ENCODE measurements around the gene MET. TPM values are rescaled to one million over a fixed set of nuclear protein-coding genes. Genes with fewer than 3 reads are reported as not detected.

MET gene
- polyA plus RNA-seq, 2 of the 4 experiments (the other 2 are of a cell fraction) = 72.3 to 165 TPM

- ATAC-seq (peak; percentile 63 to 75; a peak in 4 of 6 replicates), FAIRE-seq (peak; percentile 46), DNase-seq (ENCODE audit: low read depth in 1 of 2, low spot score in 1 of 2) (peak; percentile 49 to 53)
- 4% methylated on average over 7 of the region's 7 CpGs for WGBS (ENCODE audit: missing lambda C conversion rate)
- H3K9me3 ChIP-seq = no peaks in the 10 kb centered on the region
- ChIA-PET POLR2A (interaction anchor here (0.7 to 3.1 kb wide), 2 partner anchors 15 to 20 kb away, joined by 4 to 9 read pairs; partner anchors contain the start of gene MET), CTCF (interaction anchor here (0.9 to 3.0 kb wide), 5 partner anchors 11 to 116 kb away, joined by 3 to 10 read pairs (median 3); no protein-coding TSS in a partner anchor)
- peak overlapping the region; percentile 17; the same call in 1 of the 3 replicates for H3K4me3 ChIP-seq
- peak; percentile 58; the same call in 1 of the 2 replicates for TF ChIP-seq JUNB (IDR thresholded peaks at IDR 0.05)
- no peak for TF ChIP-seq HOXB5 (CRISPR knock-in tag; IDR thresholded peaks at IDR 0.05)
- no peak for TF ChIP-seq ELK1 (IDR thresholded peaks at IDR 0.05; ENCODE audit: low read depth, low read length)
- 0 out of 2 replicates have a peak, but pooled peaks have one; percentile 11 for TF ChIP-seq MYC (IDR thresholded peaks at IDR 0.05; ENCODE audit: borderline replicate concordance, low read length)
- TF ChIP-seq MAX (IDR thresholded peaks at IDR 0.05) = peak; percentile 91
- peak; percentile 81; the same call in 1 of the 2 replicates for TF ChIP-seq E2F6 (IDR thresholded peaks at IDR 0.05; ENCODE audit: borderline replicate concordance, low read depth)
- no peak for TF ChIP-seq POLR2A (IDR thresholded peaks at IDR 0.05; ENCODE audit: low read length)
- TF ChIP-seq TP53 (CRISPR knock-in tag; IDR thresholded peaks at IDR 0.05) = no peak
- peak; percentile 59 for TF ChIP-seq FOSL2 (IDR thresholded peaks at IDR 0.05)
- TF ChIP-seq FOSL2 (CRISPR knock-in tag; IDR thresholded peaks at IDR 0.05) = peak; percentile 63
- peak; percentile 28 to 29; a peak in 1 of 5 replicates for TF ChIP-seq JUN (IDR thresholded peaks at IDR 0.05)
- TF ChIP-seq MAZ (IDR thresholded peaks at IDR 0.05; ENCODE audit: borderline replicate concordance, low read depth, low read length) = no peak
- TF ChIP-seq, protein P1, sequence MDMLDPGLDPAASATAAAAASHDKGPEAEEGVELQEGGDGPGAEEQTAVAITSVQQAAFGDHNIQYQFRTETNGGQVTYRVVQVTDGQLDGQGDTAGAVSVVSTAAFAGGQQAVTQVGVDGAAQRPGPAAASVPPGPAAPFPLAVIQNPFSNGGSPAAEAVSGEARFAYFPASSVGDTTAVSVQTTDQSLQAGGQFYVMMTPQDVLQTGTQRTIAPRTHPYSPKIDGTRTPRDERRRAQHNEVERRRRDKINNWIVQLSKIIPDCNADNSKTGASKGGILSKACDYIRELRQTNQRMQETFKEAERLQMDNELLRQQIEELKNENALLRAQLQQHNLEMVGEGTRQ (IDR thresholded peaks at IDR 0.05) = no peak
- TF ChIP-seq ZNF302 (CRISPR knock-in tag; IDR thresholded peaks at IDR 0.05) = no peak
- H3K4me2 ChIP-seq = peak overlapping the region; percentile 89
- H3K4me1 ChIP-seq = peaks cover 73% of the 10 kb centered on the region
- peak overlapping the region; percentile 89 to 92 for H3K27ac ChIP-seq
These were observed 15.8 kb downstream of the MET start for GRCh38 chr7:116687801-116688201.

DNA sequence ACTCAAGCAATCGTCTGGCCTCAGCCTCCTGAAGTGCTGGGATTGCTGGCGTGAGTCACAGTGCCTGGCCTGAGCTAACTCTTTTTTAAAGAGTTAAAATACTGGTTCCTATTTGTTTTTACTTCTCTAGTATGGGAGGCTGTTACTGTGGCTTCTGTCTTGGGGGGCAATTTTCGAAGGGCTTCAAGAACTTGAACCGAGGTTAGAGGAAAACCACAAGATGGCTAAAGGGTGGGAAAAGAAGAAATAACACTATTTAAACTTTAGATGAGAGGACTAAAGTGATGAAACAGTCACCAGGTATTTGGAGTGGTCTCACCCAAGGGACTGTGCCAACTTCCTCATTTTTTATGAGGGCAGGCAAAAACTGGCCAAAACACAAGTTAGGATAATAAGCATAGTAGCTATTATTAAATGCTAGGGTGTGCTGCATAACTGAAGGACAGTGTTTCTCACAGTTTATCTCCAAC, 17.8 kb downstream of the MET start:
- POLR2A ChIA-PET = interaction anchor here (1.1 to 3.1 kb wide), 2 partner anchors 17 to 27 kb away, joined by 3 to 9 read pairs; partner anchors contain the start of gene MET
- Histone ChIP-seq H3K27ac (peak overlapping the region; percentile 86 to 89), H3K9me3 (no peaks in the 10 kb centered on the region), H3K4me1 (peaks cover 84% of the 10 kb centered on the region), H3K4me3 (no peak overlapping the region), H3K4me2 (peak overlapping the region; percentile 89)
- ATAC-seq (peak in 1 of 2 experiments; percentile 13; a peak in 2 of 6 replicates), DNase-seq (ENCODE audit: low read depth in 1 of 2, low spot score in 1 of 2) (no peak), FAIRE-seq (no peak)
- WGBS (ENCODE audit: missing lambda C conversion rate) = 22% methylated on average over 4 of the region's 4 CpGs
- TF ChIP-seq KDM5A (IDR thresholded peaks at IDR 0.05) (no peak), SMC3 (IDR thresholded peaks at IDR 0.05) (no peak), SREBF2 (IDR thresholded peaks at IDR 0.05) (no peak), GATA3 (IDR thresholded peaks at IDR 0.05; ENCODE audit: borderline replicate concordance) (0 out of 2 replicates have a peak, but pooled peaks have one; percentile 18), PHF8 (IDR thresholded peaks at IDR 0.05; ENCODE audit: borderline replicate concordance, low read depth) (no peak), HOXA7 (CRISPR knock-in tag; IDR thresholded peaks at IDR 0.05) (no peak), MAX (IDR thresholded peaks at IDR 0.05) (0 out of 2 replicates have a peak, but pooled peaks have one; percentile 12), NPAS2 (CRISPR knock-in tag; IDR thresholded peaks at IDR 0.05; ENCODE audit: borderline replicate concordance) (no peak), CHD2 (IDR thresholded peaks at IDR 0.05; ENCODE audit: low read length, partially characterized antibody) (no peak), CBX8 (IDR thresholded peaks at IDR 0.05) (no peak), KDM1A (IDR thresholded peaks at IDR 0.05; ENCODE audit: low read depth) (no peak), JUN (IDR thresholded peaks at IDR 0.05) (0 out of 5 replicates have a peak, but pooled peaks of 1 of the 2 experiments have one; percentile 19), FOSL2 (IDR thresholded peaks at IDR 0.05) (no peak), FOSL2 (CRISPR knock-in tag; IDR thresholded peaks at IDR 0.05) (0 out of 2 replicates have a peak, but pooled peaks have one; percentile 7)
- CTCF ChIA-PET = interaction anchor here (1.2 to 3.0 kb wide), 3 partner anchors 13 to 164 kb away, joined by 3 to 10 read pairs (median 3); no protein-coding TSS in a partner anchor

Measured in A549 (cell line).